Stimulated activated naive CD4-positive, alpha-beta T cell (primary cell): ENCODE data around the gene EOLA1.
A peak's percentile ranks its signal among the peaks of the same experiment; 100 is the strongest.

Experiments
- DNase-seq, 6 experiments: peaks; one replicate each; lab custom pipeline; 2025; lab: John Stamatoyannopoulos, UW

Gene EOLA1

GRCh38 chrX:149540621-149541520 lies at the start of gene EOLA1:
Gene EOLA1, plus strand, starts transcription at chrX:149541012. Its CDS starts 4,619 bp downstream, at chrX:149545631.
- DNase-seq, result peak; percentile 90 to 96 (median 92)

GRCh38 chrX:149491812-149492211 lies 49.0 kb upstream of the EOLA1 start:
- no peak for DNase-seq

- DNase-seq, result no peak
These were observed 46.9 kb upstream of the EOLA1 start for GRCh38 chrX:149493567-149494562.

GRCh38 chrX:149494844-149495565 lies 45.8 kb upstream of the EOLA1 start:
- no peak for DNase-seq

GRCh38 chrX:149495573-149496071 lies 45.2 kb upstream of the EOLA1 start:
- no peak for DNase-seq

GRCh38 chrX:149497054-149497453 lies 43.8 kb upstream of the EOLA1 start:
- DNase-seq, result no peak

- DNase-seq, result no peak
These were observed 43.2 kb upstream of the EOLA1 start for GRCh38 chrX:149497626-149498025.

- no peak for DNase-seq
These were observed 42.0 kb upstream of the EOLA1 start for GRCh38 chrX:149498767-149499166.

- no peak for DNase-seq
These were observed 41.0 kb upstream of the EOLA1 start for GRCh38 chrX:149499766-149500165.

- peak in 1 of 6 experiments; percentile 9 for DNase-seq
These were observed 37.9 kb upstream of the EOLA1 start for GRCh38 chrX:149502923-149503322.

GRCh38 chrX:149503446-149503845 lies 37.4 kb upstream of the EOLA1 start:
- DNase-seq, result peak; percentile 24 to 61 (median 50)

GRCh38 chrX:149504226-149504914 lies 36.4 kb upstream of the EOLA1 start:
- DNase-seq, result peak in 5 of 6 experiments; percentile 33 to 57 (median 44)

GRCh38 chrX:149504915-149505651 lies 35.7 kb upstream of the EOLA1 start, which contains the start of gene IDS:
Gene IDS, minus strand, starts transcription at chrX:149505306. Its CDS starts 169 bp downstream, at chrX:149505137.
- peak; percentile 69 to 82 (median 76) for DNase-seq

- no peak for DNase-seq
These were observed 35.1 kb upstream of the EOLA1 start for GRCh38 chrX:149505671-149506070.

- DNase-seq, result no peak
These were observed 34.5 kb upstream of the EOLA1 start for GRCh38 chrX:149506349-149506748.

- DNase-seq, result no peak
These were observed 32.3 kb upstream of the EOLA1 start for GRCh38 chrX:149508467-149508866.

GRCh38 chrX:149510386-149510785 lies 30.4 kb upstream of the EOLA1 start:
- no peak for DNase-seq

- no peak for DNase-seq
These were observed 29.7 kb upstream of the EOLA1 start for GRCh38 chrX:149511081-149511480.

GRCh38 chrX:149512225-149512885 lies 28.5 kb upstream of the EOLA1 start:
- DNase-seq, result peak; percentile 10 to 57 (median 34)
